Measurements from ENCODE around the gene ZNF93.

DNA sequence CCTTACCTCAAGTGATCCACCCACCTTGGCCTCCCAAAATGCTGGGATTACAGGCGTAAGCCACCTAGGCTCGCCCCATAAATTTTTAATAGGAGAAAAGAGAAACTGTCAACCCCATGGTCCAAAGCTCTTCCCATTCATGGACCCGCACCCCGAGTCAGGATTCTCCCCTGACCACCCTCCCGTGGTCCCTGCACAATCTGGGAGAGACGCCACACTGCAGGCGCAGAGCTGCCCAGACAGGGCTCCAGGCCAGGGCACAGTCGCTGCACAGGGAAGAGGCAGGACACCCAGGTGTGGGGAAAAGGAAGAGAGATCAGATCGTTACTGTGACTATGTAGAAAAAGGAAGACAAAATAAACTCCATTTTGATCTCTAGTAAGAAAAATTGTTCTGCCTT, 54.5 kb downstream of the ZNF93 start:
- TF ChIP-seq POLR2AphosphoS5 (IDR thresholded peaks at IDR 0.05; ENCODE audit: insufficient read depth in 1 of 2, low read depth in 1 of 2) = no peak
- TF ChIP-seq POLR2A (IDR thresholded peaks at IDR 0.05) = no peak

Data from vagina (tissue), 2 donors.